ENCODE measurements around the gene KCNIP4.

- no peak for TF ChIP-seq CTCF (IDR thresholded peaks at IDR 0.05)
- TF ChIP-seq POLR2A (IDR thresholded peaks at IDR 0.05) = no peak
These were observed 122.5 kb downstream of the KCNIP4 start for GRCh38 chr4:21826071-21826470.
